Stimulated activated CD8-positive, alpha-beta memory T cell treated with anti-CD3 and anti-CD28 coated beads, Interleukin-4, amount 100 ng/mL, for 48 hours (primary cell): ENCODE results near the gene RYR1.
"Not testable (repeated sequence)": the region's sequence is repeated elsewhere in the genome, so short reads cannot be mapped to it uniquely, and the experiment has no call there.

Experiments
- DNase-seq: peaks from one replicate; pipeline ENCODE4 v3.0.0-alpha.2; 2020

Gene RYR1

DNA sequence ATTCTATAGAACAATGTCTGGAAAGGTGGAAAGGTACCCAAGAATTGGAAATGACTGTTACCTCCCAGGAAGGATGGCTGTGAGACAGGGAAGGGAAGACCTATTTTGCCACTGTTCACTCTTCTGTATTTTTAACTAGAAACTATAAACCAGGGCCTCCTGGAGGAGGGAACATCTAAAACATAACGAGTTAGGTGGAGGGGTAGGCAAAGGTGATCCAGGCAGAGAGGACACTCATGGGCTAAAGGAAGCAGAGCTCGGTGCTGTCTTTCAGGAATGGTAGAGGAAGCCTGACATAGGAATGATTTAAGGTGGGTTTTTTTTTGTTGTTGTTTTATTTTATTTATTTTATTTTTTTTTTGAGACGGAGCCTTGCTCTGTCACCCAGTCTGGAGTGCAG, 191.3 kb downstream of the RYR1 start:
- no peak for DNase-seq

DNA sequence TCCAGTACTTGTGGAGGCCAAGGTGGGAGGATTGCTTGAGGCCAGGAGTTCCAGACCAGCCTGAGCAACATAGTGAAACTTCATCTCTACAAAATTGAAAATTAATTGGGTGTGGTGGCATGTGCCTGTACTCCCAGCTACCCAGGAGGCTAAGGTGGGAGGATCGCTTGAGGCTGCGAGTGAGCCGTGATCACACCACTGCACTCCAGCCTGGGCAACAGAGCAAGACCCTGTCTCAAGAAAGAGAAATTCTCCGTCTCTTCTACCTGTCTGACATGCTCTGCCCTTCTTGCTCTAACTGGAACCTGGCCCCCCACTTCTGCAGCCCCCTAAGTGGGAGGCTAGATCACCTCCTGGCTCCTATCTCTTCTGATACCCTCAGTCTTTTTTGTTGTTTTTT, 192.9 kb downstream of the RYR1 start:
- DNase-seq: no peak

DNA sequence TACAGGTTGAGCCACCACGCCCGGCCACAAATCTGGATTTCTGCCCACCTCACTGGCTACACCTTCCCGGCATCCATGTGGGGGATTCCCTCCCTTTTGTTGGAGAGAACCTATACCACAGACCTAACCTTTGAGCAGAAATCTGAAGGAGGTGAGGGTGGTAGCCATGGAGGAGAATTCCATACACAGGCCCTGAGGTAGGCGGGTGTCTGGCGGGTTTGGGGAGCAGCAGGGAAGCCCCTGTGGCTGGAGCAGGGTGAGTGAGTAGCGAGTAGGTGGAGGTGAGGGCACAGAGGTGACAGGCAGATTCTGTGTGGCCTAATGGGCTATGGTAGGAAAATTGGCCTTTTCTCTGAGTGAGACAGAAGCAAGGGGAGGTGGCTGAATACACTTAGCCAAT, 196.1 kb downstream of the RYR1 start:
- DNase-seq: no peak

DNA sequence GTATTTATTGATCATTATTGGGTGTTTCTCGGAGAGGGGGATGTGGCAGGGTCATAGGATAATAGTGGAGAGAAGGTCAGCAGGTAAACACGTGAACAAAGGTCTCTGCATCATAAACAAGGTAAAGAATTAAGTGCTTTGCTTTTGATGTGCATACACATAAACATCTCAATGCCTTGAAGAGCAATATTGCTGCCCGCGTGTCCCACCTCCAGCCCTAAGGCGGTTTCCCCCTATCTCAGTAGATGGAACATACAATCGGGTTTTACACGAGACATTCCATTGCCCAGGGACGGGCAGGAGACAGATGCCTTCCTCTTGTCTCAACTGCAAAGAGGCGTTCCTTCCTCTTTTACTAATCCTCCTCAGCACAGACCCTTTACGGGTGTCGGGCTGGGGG, 197.8 kb downstream of the RYR1 start:
- not testable (repeated sequence) for DNase-seq

DNA sequence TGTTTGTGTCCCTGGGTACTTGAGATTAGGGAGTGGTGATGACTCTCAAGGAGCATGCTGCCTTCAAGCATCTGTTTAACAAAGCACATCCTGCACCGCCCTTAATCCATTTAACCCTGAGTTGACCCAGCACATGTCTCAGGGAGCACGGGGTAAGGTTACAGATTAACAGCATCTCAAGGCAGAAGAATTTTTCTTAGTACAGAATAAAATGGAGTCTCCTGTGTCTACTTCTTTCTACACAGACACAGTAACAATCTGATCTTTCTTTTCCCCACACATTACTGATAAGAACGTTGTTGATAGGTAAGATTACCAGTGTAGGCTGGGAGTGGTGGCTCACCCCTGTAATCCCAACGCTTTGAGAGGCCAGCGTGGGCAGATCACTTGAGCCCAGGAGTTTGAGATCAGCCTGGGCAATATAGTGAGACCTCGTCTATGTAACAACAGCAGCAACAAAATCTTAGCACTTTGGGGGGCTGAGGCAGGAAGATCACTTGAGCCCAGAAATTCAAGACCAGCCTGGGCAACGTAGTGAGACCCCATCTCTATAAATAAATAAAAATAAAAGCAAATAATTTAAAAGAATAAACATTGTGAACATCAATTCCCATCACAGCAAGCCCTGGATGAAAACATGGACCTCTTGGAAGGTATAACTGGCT, 198.5 kb downstream of the RYR1 start:
- not testable (repeated sequence) for DNase-seq

DNA sequence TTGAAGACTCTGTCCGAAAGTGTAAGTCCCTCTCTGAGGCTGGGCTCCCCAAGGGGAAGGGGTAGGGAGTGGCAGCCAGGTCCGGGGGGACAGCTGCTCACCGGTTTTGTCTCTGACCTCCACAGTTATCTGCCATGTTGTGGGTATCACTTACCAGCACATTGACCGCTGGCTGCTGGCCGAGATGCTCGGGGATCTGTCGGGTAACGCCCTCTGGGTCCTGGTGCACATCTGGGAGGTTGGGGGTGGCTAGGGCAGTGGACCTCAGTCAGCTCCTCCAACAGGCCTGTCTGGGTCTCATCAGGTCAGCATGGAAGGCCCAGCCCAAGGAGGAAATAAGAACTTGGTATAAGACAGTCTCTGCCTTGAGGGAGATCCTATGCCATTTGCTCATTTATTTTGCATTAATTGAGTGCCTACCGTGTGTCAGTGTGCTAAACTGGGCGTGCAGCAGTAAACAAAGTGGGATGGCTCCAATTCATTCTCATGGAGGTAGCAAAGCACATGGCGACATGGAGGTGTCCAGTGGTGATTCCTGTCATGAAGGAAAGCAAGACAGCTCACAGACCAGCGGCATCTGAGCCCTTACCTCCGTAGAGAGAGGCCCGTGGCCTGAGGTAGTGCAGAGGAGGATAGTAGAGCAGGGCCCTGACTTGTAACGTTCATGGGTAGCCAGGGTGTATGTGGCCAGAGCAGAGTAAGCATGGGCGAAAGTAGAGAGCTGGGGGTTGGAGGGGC, 199.2 kb downstream of the RYR1 start:
- DNase-seq: no peak

DNA sequence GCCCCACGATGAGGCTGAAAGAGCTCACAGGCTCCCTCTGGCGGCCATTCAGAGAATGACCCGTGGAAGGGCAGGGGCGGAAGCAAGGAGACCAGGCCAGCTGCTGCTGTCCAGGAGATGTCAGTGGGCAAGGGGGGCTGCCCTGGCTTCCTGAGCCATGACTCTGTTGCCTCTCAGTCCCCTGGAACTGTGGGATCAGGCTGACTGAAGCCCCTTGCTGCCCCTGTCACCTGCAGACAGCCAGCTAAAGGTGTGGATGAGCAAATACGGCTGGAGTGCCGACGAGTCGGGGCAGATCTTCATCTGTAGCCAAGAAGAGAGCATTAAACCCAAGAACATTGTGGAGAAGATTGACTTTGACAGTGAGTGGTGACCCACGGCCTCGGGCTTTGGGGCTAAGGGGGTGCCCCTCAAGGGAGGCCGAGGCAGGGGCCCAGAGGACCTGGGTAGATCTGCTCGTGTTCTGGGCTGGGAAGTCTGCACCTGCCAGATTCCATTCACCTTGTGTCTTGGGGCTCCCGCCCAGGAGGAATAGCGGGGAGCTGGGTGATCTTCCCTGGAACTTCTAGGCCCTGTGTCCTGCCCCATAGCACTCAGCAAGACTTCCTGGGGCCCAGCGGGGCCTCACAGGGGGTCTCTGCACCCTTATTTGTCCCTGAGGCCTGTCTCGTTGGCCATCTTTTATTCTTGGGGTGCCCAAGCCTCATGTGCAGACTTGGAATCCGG, 201.4 kb downstream of the RYR1 start:
- peak; percentile 88 for DNase-seq

DNA sequence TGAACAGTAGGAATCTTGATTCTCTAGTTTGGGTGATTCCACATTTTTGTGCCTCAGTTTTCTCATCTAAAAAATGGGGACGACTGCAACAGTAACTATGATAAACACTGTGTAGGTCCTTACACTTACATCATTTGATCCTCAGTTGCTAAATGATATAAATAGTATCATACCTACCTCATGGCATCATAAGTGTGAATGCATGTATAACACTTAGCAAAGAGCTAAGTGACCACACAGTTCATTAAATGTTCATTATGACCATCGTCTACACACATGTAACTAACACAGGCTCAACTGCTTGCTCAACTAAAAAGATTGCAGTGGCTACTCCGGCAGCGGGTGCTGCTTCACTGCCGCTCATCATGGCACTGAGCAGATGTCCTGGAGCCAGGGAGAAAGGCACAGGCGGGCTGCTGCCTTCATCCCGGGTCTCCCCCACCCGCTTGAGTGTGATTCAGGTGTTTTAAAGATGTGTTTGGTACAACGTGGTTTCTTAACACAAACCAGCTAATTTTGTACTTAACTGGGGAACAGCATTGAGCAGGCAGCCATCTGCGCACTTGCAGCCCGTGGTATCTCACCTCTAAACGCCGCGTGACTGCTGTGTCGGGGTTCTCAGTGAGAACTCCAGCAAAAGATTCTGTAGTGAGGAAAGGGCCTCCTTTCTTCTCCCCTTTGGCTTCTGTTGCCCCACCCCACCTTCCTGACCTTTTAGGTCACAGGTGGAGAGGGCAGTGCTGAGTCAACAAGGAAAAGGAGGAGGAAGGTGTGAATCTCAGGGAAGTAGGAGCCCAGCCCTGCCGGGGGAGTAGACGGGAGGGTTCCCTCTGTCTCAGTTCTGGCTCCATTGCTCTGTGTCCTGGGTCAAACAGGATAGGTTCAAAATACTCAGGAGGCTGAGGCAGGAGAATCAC, 202.2 kb downstream of the RYR1 start:
- no peak for DNase-seq
